ENCODE measurements around the gene COMMD10.
"Not testable (repeated sequence)": the region's sequence is repeated elsewhere in the genome, so short reads cannot be mapped to it uniquely, and the experiment has no call there.

COMMD10 gene

DNA sequence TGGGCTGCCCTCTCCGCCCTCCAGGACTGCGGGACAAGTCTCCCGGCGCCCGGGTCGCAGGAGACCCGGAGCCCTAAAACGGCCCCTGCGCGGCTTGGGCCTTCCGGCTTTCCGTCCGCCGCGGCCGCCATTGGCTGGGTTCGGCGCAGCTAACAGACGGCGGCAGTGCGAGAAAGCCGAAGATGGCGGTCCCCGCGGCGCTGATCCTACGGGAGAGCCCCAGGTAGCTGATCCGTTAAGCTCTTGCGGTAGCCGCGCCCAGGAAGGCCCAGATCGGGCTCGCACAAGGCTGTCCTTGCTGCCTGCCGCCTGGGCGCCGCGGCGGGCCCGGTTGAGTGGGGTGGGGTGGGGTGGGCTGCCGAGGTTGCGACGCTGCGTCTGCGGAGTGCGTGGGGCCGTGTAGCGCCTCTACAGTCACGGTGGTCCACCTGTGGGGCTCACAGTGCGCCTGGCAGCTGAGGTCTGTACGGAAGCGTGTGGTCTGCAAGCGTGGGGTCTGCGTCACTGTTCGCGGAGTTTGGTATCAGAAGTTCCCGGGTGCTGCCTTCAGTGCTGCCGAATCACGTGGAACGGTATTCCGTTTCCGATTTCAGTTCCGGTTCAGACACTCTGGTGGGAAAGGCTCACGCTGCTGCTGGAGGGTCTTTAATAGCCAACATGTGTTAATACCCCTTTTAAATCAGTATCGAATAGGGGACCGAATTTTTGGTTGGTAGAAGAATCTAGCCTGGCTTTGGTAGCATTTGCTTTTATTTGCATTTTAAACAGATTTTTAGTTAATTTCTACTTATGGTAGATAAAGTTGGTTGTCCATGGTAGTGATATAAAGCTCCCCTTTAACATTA is at the start of gene COMMD10:
Gene COMMD10 (plus strand): TSS at position 155 of the 845 bp plus-strand sequence.
- peak; percentile 70 for DNase-seq (ENCODE audit: low read depth)

- no peak for DNase-seq (ENCODE audit: low read depth)
Measured at GRCh38 chr5:116035123-116035522, 49.7 kb upstream of the COMMD10 start.

- no peak for DNase-seq (ENCODE audit: low read depth)
Measured at GRCh38 chr5:116037236-116037822, 47.5 kb upstream of the COMMD10 start.

- no peak for DNase-seq (ENCODE audit: low read depth)
Measured at GRCh38 chr5:116038817-116039216, 46.0 kb upstream of the COMMD10 start.

DNA sequence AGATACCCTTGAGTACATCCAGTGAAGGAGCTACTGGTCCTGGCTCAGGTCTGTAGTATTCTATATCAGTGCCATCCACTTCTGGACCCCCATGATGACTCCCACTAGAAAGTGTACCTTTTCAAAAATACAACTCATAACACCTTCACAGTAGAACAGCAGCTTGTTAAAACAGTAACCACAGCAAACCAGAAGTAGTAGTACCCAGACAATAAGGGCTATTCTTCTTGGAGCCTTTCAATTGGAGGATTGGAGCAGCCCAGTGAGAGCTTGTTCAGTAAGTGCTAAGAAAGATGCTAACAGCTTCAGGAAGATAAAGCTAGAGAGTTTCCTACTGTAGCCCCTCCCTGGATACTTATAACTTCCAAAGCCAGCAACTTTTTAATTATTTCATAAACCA is 42.5 kb upstream of the COMMD10 start:
- no peak for DNase-seq (ENCODE audit: low read depth)

GRCh38 chr5:116044073-116044472 is 40.8 kb upstream of the COMMD10 start:
- DNase-seq (ENCODE audit: low read depth) = no peak

- no peak for DNase-seq (ENCODE audit: low read depth)
Measured at GRCh38 chr5:116045821-116046220, 39.0 kb upstream of the COMMD10 start.

- no peak for DNase-seq (ENCODE audit: low read depth)
Measured at GRCh38 chr5:116046261-116046660, 38.6 kb upstream of the COMMD10 start.

- DNase-seq (ENCODE audit: low read depth) = peak; percentile 6
Measured at GRCh38 chr5:116046823-116047222, 38.0 kb upstream of the COMMD10 start.

DNA sequence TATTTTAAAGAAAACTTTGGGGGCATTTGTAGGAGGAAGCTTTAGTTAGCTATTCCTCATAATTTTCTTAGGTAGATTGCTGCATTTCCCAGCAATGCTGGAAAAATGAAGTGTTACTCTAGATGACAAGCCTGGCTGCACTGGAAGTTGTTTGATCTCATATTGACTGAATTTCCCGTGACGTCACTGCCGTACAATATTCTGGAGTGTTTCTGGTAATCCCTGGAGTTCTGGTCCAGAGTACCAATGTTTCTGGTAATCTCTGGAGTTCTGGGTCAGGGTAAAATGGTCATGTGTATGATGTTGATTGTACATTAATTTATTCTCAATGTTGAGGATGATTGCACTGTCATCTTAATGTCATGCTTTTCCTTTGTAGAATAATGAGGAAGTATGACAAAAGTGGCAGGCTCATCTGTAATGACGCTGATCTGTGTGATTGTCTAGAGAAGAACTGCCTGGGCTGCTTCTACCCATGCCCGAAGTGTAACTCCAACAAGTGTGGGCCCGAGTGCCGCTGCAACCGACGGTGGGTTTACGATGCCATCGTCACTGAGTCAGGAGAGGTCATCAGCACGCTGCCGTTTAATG is 26.4 kb upstream of the COMMD10 start:
- no peak for DNase-seq (ENCODE audit: low read depth)

DNA sequence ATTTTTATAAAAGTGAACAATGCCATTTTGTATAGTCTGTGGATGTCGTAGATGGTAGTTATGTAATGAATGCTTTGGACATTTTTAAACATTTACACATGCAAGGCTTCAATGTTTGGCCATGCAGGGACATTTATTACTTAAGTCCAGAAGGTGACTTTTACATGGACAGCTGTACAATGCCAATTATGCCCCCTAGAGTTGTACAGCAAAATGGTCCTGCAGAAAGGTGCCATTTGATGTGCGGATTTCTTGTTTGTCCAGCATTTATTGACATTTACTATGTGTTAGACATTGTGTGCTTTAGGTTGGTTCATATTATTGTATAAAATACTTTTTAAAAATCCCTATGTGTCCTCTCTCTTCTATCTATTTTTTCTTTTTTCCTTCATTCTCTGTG is 22.5 kb upstream of the COMMD10 start:
- no peak for DNase-seq (ENCODE audit: low read depth)

- no peak for DNase-seq (ENCODE audit: low read depth)
Measured at GRCh38 chr5:116063950-116064349, 20.9 kb upstream of the COMMD10 start.

GRCh38 chr5:116068028-116068632 is 16.7 kb upstream of the COMMD10 start:
- DNase-seq (ENCODE audit: low read depth) = peak; percentile 39

- no peak for DNase-seq (ENCODE audit: low read depth)
Measured at GRCh38 chr5:116071211-116071610, 13.6 kb upstream of the COMMD10 start.

- DNase-seq (ENCODE audit: low read depth) = no peak
Measured at GRCh38 chr5:116075191-116075831, 9.5 kb upstream of the COMMD10 start.

DNA sequence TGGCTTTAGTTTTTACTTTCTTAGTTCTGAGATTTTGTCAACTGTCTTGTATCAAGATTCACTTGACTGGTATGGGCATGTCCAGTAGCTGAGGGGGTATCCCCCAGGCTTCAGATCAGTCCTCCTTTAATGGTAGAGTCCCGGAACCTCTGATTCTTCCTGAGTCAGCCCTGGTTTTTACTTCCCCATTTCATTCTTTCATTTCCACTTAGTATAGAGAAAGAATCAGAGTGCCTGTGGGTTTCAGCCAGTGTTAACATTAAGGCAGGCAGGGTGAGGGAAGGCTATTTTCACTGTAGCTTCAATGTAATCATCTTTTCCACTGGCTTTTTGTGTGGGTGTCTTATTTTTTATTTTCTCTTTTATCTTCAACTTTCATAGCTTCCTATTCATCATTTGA is 8.3 kb upstream of the COMMD10 start:
- no peak for DNase-seq (ENCODE audit: low read depth)

DNA sequence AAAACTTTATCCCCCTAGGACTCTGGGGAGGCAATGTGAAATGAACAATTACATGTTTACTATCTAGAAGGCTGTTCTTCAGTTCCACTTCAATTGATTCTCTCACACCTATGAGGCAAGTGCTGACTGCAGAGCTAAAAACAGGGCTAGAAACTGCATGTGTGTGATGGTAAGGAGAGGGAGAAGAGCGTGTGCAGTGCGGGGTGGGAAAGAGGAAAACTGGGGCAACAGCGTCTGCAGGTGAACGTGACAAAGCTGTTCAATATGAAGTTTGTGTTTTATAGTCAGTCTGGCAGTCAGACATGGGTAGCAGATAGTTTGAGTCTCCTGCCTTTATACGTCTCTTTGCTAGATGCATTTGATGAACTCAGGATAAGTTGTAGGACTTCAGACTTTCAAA is 6.6 kb upstream of the COMMD10 start:
- DNase-seq (ENCODE audit: low read depth) = no peak

- DNase-seq (ENCODE audit: low read depth) = no peak
Measured at GRCh38 chr5:116084287-116084691, 536 bp upstream of the COMMD10 start.

- DNase-seq (ENCODE audit: low read depth) = not testable (repeated sequence)
Measured at GRCh38 chr5:116086309-116086708, 1.5 kb downstream of the COMMD10 start.

GRCh38 chr5:116088062-116088461 is 3.2 kb downstream of the COMMD10 start:
- DNase-seq (ENCODE audit: low read depth) = no peak

GRCh38 chr5:116090302-116090701 is 5.5 kb downstream of the COMMD10 start:
- no peak for DNase-seq (ENCODE audit: low read depth)

DNA sequence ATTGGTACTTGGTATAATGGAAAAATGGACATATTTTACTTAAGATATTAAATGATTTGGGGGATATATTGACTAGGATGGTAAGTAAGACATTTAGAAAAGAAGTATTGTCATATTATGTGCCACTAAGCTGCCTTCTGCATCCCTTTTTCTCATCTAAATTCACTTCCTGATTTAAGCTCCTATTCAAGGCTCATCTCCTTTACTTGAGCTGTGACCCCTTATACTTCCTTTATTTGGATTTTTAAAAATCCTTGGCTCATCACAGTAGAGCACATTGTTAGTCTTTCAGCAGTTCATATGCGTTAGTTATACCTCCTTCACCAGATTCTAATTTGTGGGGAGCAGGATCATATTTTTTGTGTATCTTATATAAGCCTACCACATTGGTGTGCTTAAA is 6.6 kb downstream of the COMMD10 start:
- DNase-seq (ENCODE audit: low read depth) = no peak

Measured in stromal cell of bone marrow (primary cell).